NOMO-1 treated with dmso at 0.1 percent for 144 hours (cell line): Measurements from ENCODE around the gene RHBDL2.
A peak's percentile ranks its signal among the peaks of the same experiment; 100 is the strongest.
"Not testable (repeated sequence)": the region's sequence is repeated elsewhere in the genome, so short reads cannot be mapped to it uniquely, and the experiment has no call there.

Source experiments
- DNase-seq: peaks from one replicate; lab custom pipeline; 2025; ENCODE audit not compliant: unreplicated experiment; lab: John Stamatoyannopoulos, UW

RHBDL2 gene, protein sequence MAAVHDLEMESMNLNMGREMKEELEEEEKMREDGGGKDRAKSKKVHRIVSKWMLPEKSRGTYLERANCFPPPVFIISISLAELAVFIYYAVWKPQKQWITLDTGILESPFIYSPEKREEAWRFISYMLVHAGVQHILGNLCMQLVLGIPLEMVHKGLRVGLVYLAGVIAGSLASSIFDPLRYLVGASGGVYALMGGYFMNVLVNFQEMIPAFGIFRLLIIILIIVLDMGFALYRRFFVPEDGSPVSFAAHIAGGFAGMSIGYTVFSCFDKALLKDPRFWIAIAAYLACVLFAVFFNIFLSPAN

GRCh38 chr1:38941527-38942019, at the start of gene RHBDL2:
Gene RHBDL2, minus strand, starts transcription at chr1:38941830. Its CDS starts 22,618 bp downstream, at chr1:38919212.
- DNase-seq = no peak

DNA sequence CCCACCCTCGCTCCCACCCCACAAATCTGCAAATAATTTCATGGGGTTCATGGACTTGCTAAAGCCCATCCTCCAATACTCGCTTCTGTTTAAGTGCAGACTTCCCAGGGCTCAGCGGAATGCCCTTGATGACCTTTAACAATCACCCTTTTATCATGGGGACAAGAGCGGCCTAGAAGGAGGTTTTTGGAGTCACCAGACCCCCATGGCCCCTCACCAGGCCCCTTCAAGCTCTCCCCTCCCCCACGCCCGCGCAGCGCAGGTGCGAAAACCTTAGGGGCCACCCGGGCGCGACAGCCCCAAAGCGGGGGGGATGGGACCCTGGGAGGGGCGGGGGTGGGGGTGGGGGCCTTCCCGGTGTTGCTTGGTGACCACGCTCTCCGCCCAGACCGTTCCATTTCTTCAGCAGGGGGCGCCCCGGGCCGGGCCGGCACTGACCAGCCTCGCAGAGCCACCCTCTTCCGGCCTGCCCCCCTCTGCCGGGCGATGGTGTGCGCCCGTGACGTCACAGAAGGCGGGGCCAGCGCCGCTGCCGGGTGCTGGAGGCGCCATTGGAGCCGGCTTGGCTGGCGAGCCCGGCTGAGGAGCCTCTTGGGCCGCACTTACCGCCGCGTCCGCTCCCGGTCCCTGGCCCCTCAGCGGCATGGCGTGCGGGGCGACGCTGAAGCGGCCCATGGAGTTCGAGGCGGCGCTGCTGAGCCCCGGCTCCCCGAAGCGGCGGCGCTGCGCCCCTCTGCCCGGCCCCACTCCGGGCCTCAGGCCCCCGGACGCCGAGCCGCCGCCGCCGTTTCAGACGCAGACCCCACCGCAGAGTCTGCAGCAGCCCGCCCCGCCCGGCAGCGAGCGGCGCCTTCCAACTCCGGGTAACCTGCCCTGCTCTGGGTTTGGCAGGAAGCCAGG, 49.4 kb upstream of the RHBDL2 start, which contains the start of gene AKIRIN1:
TSS of gene AKIRIN1 (plus strand) at position 539 of the 900 bp plus-strand sequence. CDS start at position 644, 105 bp downstream.
- DNase-seq = peak; percentile 93

DNA sequence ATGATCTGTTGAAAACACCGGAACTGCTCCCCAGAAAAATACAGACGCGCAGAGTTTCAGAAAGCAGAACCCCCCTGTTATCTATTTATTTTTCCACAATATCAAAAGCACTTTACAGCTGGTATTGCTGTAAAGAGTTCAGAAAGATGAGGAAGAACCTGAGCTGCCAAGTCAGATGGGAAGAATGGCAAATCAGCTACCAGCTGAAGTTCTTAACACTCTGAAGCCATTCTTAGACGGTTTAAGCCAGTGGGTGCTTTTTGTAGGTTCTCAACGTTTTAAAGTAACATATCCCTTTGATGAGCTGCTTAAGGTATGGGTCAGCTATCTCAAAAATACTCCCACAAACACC, 48.7 kb upstream of the RHBDL2 start:
- DNase-seq = no peak

GRCh38 chr1:38989979-38990378, 48.3 kb upstream of the RHBDL2 start:
- DNase-seq = no peak

- DNase-seq = not testable (repeated sequence)
Observed at GRCh38 chr1:38979380-38979779, 37.8 kb upstream of the RHBDL2 start.

DNA sequence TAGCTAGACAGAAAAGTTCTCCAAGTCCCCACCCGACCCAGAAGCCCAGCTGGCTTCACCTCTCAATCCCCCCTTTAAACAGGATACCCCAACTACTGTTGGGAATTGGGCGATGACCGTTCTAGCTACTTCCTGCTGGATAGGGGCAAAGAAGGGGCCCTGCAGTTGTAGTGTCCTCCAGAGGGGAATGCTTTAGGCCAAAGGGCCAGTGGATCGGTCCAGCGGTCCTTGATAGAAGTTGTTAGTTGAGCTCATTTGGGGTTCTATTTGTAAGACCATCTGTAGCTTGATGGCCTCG, 36.6 kb upstream of the RHBDL2 start:
- DNase-seq = not testable (repeated sequence)

- DNase-seq = not testable (repeated sequence)
Observed at GRCh38 chr1:38977399-38978244, 36.0 kb upstream of the RHBDL2 start.

- no peak for DNase-seq
Observed at GRCh38 chr1:38973659-38974437, 32.2 kb upstream of the RHBDL2 start.

DNA sequence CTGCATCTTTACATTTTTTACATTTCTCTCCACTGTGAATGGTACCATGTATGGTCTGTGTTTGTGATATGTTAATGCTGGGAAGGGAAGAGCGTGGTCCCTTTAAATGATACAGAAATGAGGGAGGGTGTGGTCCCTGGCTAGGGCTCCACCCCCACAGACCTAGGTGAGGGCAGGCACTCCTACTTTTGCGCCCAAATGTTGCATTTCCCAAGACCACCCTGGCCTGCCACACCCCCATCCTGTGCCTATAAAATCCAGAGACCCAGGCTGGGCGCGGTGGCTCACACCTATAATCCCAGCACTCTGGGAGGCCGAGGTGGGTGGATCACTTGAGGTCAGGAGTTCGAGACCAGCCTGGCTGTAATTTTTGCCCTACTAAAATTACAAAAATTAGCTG, 31.5 kb upstream of the RHBDL2 start:
- not testable (repeated sequence) for DNase-seq

DNA sequence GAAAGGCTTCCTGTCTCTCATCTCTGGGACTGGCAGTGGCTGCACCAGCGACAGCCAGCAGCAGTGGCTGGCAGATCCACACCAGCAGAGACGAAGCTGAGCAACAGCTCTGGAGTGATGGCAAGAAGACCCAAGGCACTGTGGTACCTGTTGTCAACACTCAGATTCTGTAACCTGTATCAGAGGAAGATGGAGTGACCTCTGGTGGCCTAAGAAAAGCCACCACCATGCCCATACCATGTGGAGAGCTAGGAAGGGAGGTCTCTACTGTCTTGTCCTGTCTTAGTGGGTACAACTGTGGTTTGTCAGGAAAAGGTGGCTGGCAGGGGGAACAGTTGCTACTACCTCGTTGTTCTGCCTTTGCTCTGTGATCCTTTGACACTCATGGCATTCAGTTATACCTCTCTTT, 22.5 kb upstream of the RHBDL2 start:
- no peak for DNase-seq

- DNase-seq = no peak
Observed at GRCh38 chr1:38962560-38962959, 20.9 kb upstream of the RHBDL2 start.

DNA sequence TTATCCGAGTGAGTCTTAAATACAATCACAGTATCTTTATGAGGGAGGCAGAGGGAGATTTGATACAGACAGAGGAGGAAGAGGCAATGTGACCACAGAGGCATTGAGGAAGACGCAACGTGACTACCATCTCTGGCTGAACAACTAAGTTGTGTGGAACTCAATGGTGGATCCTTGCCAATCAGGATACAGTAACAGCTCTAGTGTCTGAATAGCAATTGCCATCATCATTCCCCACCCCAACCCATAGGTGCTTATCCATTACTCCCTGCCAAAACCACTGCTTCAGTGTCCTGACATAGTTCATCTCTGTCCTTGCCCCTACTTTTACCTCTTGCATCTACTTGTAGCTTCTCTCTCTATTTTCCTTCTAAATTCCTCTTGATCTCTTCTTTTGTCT, 20.5 kb upstream of the RHBDL2 start:
- DNase-seq = no peak

DNA sequence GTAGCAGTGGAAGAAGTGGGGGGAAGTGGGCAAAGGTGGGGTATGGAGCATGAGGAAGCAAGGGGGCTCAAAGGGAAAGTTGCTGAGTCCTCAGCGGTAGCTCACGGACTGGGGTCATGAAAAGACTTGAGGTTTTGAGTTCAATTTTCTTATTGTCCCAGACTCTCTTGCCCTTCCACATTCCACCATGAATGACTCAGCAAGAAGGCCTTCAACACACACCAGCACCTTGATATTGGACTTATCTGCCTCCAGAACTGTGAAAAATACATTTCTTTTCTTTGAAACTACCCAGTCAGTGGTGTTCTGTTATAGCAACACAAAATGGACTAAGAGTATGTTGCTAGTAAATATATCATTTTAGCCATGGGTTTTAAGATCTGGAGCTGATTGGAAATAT, 17.3 kb upstream of the RHBDL2 start:
- DNase-seq = no peak

- DNase-seq = no peak
Observed at GRCh38 chr1:38953433-38953860, 11.8 kb upstream of the RHBDL2 start.

GRCh38 chr1:38950553-38950952, 8.9 kb upstream of the RHBDL2 start:
- DNase-seq = no peak

DNA sequence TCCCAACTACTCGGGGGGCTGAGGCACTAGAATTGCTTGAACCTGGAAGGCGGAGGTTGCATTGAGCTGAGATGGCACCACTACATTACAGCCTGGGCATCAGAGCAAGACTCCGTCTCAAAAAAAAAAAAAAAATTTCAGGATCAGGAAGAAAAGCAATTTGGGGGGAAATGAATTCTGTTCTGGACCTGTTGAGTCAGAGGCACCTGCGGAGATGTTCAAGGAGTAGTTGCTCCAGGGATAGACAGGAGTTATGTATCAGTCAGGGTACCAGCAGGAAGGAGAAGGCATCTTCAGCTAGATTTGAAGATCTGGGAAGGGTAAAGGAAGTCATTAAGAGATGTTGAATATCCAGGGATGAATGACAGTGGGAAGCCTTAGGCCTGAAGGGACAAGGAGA, 2.9 kb upstream of the RHBDL2 start:
- DNase-seq = no peak

GRCh38 chr1:38942664-38943428, 1.2 kb upstream of the RHBDL2 start:
- DNase-seq = no peak

DNA sequence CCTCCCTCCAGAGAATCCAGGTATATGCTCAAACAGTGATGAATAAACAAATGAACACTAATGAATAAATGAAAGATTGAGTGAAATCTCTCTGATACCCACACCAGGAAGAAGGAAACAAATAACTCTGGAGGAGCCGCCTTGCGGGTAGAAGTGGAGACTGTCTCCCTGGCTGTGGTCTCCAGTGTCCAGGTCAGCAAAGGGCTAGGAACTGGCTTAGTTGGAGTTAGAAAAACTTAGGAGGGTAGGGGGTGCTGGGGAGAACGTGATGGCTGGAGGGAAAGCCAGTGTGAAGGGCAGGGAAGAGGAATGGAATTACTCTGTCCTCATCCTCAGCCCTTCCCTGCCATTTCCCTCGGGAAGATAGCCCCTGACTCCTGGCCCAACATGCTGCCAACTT, 537 bp downstream of the RHBDL2 start:
- DNase-seq = no peak

- DNase-seq = no peak
Observed at GRCh38 chr1:38940339-38941047, 1.1 kb downstream of the RHBDL2 start.
